Measurements from ENCODE around the gene ARHGEF26. TPM values are rescaled to one million over a fixed set of nuclear protein-coding genes. Genes with fewer than 3 reads are reported as not detected.
A peak's percentile ranks its signal among the peaks of the same experiment; 100 is the strongest.

The ARHGEF26 gene
- total RNA-seq, 1 donor from 2014 or later = 29.2 TPM

- intact Hi-C loops (cut with DNase I) = no loop called here
- no peak for DNase-seq (ENCODE audit: extremely low spot score in 2 of 2)
- Histone ChIP-seq H3K4me1 (no peaks in the 10 kb centered on the region), H3K27me3 (no peaks in the 10 kb centered on the region), H3K9me3 (no peaks in the 10 kb centered on the region), H3K4me3 (no peak overlapping the region), H3K36me3 (no peaks in the 10 kb centered on the region), H3K27ac (no peak overlapping the region)
- TF ChIP-seq POLR2AphosphoS5 (IDR thresholded peaks at IDR 0.05; ENCODE audit: insufficient read depth in 1 of 2, low read depth in 1 of 2) = no peak
- TF ChIP-seq POLR2A (IDR thresholded peaks at IDR 0.05) = no peak
- TF ChIP-seq, protein P1, sequence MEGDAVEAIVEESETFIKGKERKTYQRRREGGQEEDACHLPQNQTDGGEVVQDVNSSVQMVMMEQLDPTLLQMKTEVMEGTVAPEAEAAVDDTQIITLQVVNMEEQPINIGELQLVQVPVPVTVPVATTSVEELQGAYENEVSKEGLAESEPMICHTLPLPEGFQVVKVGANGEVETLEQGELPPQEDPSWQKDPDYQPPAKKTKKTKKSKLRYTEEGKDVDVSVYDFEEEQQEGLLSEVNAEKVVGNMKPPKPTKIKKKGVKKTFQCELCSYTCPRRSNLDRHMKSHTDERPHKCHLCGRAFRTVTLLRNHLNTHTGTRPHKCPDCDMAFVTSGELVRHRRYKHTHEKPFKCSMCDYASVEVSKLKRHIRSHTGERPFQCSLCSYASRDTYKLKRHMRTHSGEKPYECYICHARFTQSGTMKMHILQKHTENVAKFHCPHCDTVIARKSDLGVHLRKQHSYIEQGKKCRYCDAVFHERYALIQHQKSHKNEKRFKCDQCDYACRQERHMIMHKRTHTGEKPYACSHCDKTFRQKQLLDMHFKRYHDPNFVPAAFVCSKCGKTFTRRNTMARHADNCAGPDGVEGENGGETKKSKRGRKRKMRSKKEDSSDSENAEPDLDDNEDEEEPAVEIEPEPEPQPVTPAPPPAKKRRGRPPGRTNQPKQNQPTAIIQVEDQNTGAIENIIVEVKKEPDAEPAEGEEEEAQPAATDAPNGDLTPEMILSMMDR (IDR thresholded peaks at IDR 0.05) = no peak
These were observed 7.6 kb upstream of the ARHGEF26 start for GRCh38 chr3:154113609-154114008.

DNA sequence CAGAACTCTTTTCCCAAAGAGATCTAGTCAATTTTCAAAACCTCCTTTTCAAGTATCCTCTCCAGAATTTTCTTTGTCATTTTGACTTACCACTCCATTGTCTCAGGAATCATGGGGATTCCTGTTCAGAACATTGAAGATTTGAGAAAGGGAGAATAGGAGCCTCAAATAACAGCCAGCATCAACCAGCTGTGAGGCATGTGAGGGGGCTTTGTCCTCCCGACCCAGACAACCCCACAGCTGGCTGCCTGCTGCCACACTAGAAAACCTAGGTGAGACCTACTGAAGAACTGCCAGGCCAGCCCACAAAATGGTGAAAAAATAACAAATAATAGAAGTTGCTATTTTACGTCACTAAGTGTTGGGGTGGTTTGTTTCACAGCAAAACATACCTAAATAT, 5.9 kb upstream of the ARHGEF26 start:
- intact Hi-C loops (cut with DNase I) = no loop called here
- H3K4me1 ChIP-seq = peaks cover under 1% of the 10 kb centered on the region
- DNase-seq (ENCODE audit: extremely low spot score in 2 of 2) = no peak

GRCh38 chr3:154119951-154120350, 1.2 kb upstream of the ARHGEF26 start:
- no peak overlapping the region for H3K4me3 ChIP-seq
- no peak for TF ChIP-seq POLR2A (IDR thresholded peaks at IDR 0.05)
- TF ChIP-seq, protein P1 (IDR thresholded peaks at IDR 0.05) = no peak
- no peak for TF ChIP-seq POLR2AphosphoS5 (IDR thresholded peaks at IDR 0.05; ENCODE audit: insufficient read depth in 1 of 2, low read depth in 1 of 2)
- peaks cover 14% of the 10 kb centered on the region for H3K4me1 ChIP-seq
- H3K36me3 ChIP-seq = no peaks in the 10 kb centered on the region
- no peak overlapping the region for H3K27ac ChIP-seq
- intact Hi-C loops (cut with DNase I) = no loop called here
- no peak for DNase-seq (ENCODE audit: extremely low spot score in 2 of 2)
- no peaks in the 10 kb centered on the region for H3K27me3 ChIP-seq
- no peaks in the 10 kb centered on the region for H3K9me3 ChIP-seq

More for the DNA sequence above, 5.9 kb upstream of the ARHGEF26 start:
- no peak overlapping the region for H3K27ac ChIP-seq
- no peaks in the 10 kb centered on the region for H3K36me3 ChIP-seq
- TF ChIP-seq, protein P1 (IDR thresholded peaks at IDR 0.05) = no peak
- TF ChIP-seq POLR2A (IDR thresholded peaks at IDR 0.05) = no peak
- no peak for TF ChIP-seq POLR2AphosphoS5 (IDR thresholded peaks at IDR 0.05; ENCODE audit: insufficient read depth in 1 of 2, low read depth in 1 of 2)
- no peaks in the 10 kb centered on the region for H3K9me3 ChIP-seq
- no peak overlapping the region for H3K4me3 ChIP-seq
- no peaks in the 10 kb centered on the region for H3K27me3 ChIP-seq

- DNase-seq (ENCODE audit: extremely low spot score in 2 of 2) = no peak
- peaks cover 25% of the 10 kb centered on the region for H3K4me1 ChIP-seq
These were observed 736 bp downstream of the ARHGEF26 start for GRCh38 chr3:154121701-154122551.

More at GRCh38 chr3:154121701-154122551, 736 bp downstream of the ARHGEF26 start:
- TF ChIP-seq POLR2AphosphoS5 (IDR thresholded peaks at IDR 0.05; ENCODE audit: insufficient read depth in 1 of 2, low read depth in 1 of 2) = peak in 1 of 2 donors; percentile 55
- TF ChIP-seq POLR2A (IDR thresholded peaks at IDR 0.05) = no peak
- TF ChIP-seq, protein P1 (IDR thresholded peaks at IDR 0.05) = no peak
- intact Hi-C loops (cut with DNase I) = no loop called here
- H3K27ac ChIP-seq = peak overlapping the region; percentile 87
- no peaks in the 10 kb centered on the region for H3K9me3 ChIP-seq
- H3K36me3 ChIP-seq = no peaks in the 10 kb centered on the region
- H3K27me3 ChIP-seq = no peaks in the 10 kb centered on the region
- H3K4me3 ChIP-seq = peak overlapping the region; percentile 62 to 83

Measured in vagina (tissue), 2 donors.